Activated naive CD4-positive, alpha-beta T cell treated with anti-CD3 and anti-CD28 coated beads, Interleukin-2, amount 50 U/mL, for 72 hours (primary cell): ENCODE measurements around the gene CHPF2. TPM values are rescaled to one million over a fixed set of nuclear protein-coding genes. Genes with fewer than 3 reads are reported as not detected.

Experiments used
- ATAC-seq, 2 donors: fragments of 150-1000 bp; cut with Tn5 transposase; 2 replicates each; pipeline ENCODE4 v1.10.0; 2021; ENCODE audit warnings: mild to moderate bottlenecking in 2 of 2, moderate library complexity in 2 of 2
- DNase-seq, 2 donors: peaks; one replicate each; pipeline ENCODE4 v3.0.0; 2021 to 2022; ENCODE audit warnings: low spot score in 2 of 2
- H3K27ac Mint-ChIP-seq, 2 donors: one replicate each; pipeline ENCODE4 v1.8.0; 2022; ENCODE audit warnings: mild to moderate bottlenecking in 2 of 2, mixed read lengths in 2 of 2
- H3K36me3 Mint-ChIP-seq, 2 donors: one replicate each; pipeline ENCODE4 v1.8.0; 2022; ENCODE audit warnings: mixed read lengths in 2 of 2
- H3K9me3 Mint-ChIP-seq, 2 donors: one replicate each; pipeline ENCODE4 v1.8.0; 2022; ENCODE audit warnings: mixed read lengths in 2 of 2
- total RNA-seq, 2 donors: library from RNA; stranded (reverse); gene quantifications; one replicate each; pipeline ENCODE4 v1.2.3, GENCODE V29; 2022

Gene CHPF2
- total RNA-seq, 2 donors from 2014 or later, result 26.7 to 29.3 TPM

- ATAC-seq (no peak), DNase-seq (no peak)
- Mint-ChIP-seq H3K27ac (no peak overlapping the region), H3K36me3 (no peaks in the 10 kb centered on the region), H3K9me3 (no peaks in the 10 kb centered on the region)
These were observed 28.6 kb downstream of the CHPF2 start for GRCh38 chr7:151260883-151261282.

- ATAC-seq, result no peak
- no peak for DNase-seq
- Mint-ChIP-seq H3K36me3 (no peaks in the 10 kb centered on the region), H3K27ac (no peak overlapping the region), H3K9me3 (no peaks in the 10 kb centered on the region)
These were observed 29.2 kb downstream of the CHPF2 start for GRCh38 chr7:151261529-151261928.

GRCh38 chr7:151264615-151265014 lies 32.3 kb downstream of the CHPF2 start:
- Mint-ChIP-seq H3K9me3 (no peaks in the 10 kb centered on the region), H3K27ac (no peak overlapping the region), H3K36me3 (no peaks in the 10 kb centered on the region)
- ATAC-seq, result no peak
- DNase-seq, result no peak

- H3K36me3 Mint-ChIP-seq, result no peaks in the 10 kb centered on the region
- ATAC-seq, result no peak
- no peak for DNase-seq
- H3K27ac Mint-ChIP-seq, result no peak overlapping the region
- H3K9me3 Mint-ChIP-seq, result no peaks in the 10 kb centered on the region
These were observed 33.2 kb downstream of the CHPF2 start for GRCh38 chr7:151265351-151265931.

GRCh38 chr7:151269511-151269910 lies 37.2 kb downstream of the CHPF2 start:
- DNase-seq (no peak), ATAC-seq (no peak)
- H3K27ac Mint-ChIP-seq, result peak overlapping the region in 1 of 2 donors; percentile 10
- no peaks in the 10 kb centered on the region for H3K9me3 Mint-ChIP-seq
- no peaks in the 10 kb centered on the region for H3K36me3 Mint-ChIP-seq

GRCh38 chr7:151271699-151272355 lies 39.5 kb downstream of the CHPF2 start:
- H3K9me3 Mint-ChIP-seq, result no peaks in the 10 kb centered on the region
- DNase-seq (no peak), ATAC-seq (no peak)
- H3K27ac Mint-ChIP-seq, result no peak overlapping the region
- no peaks in the 10 kb centered on the region for H3K36me3 Mint-ChIP-seq

- ATAC-seq (no peak), DNase-seq (no peak)
- Mint-ChIP-seq H3K9me3 (no peaks in the 10 kb centered on the region), H3K36me3 (no peaks in the 10 kb centered on the region), H3K27ac (no peak overlapping the region)
These were observed 40.1 kb downstream of the CHPF2 start for GRCh38 chr7:151272405-151272804.

- ATAC-seq, result no peak
- DNase-seq, result no peak
- Mint-ChIP-seq H3K27ac (no peak overlapping the region), H3K36me3 (no peaks in the 10 kb centered on the region), H3K9me3 (no peaks in the 10 kb centered on the region)
These were observed 40.6 kb downstream of the CHPF2 start for GRCh38 chr7:151272877-151273276.

- no peak for ATAC-seq
- DNase-seq, result no peak
- no peak overlapping the region for H3K27ac Mint-ChIP-seq
- H3K36me3 Mint-ChIP-seq, result no peaks in the 10 kb centered on the region
- H3K9me3 Mint-ChIP-seq, result no peaks in the 10 kb centered on the region
These were observed 41.5 kb downstream of the CHPF2 start for GRCh38 chr7:151273651-151274390.

GRCh38 chr7:151274396-151274795 lies 42.1 kb downstream of the CHPF2 start:
- no peak for ATAC-seq
- no peak for DNase-seq
- Mint-ChIP-seq H3K36me3 (no peaks in the 10 kb centered on the region), H3K9me3 (no peaks in the 10 kb centered on the region), H3K27ac (no peak overlapping the region)

- no peaks in the 10 kb centered on the region for H3K36me3 Mint-ChIP-seq
- ATAC-seq (no peak), DNase-seq (no peak)
- H3K9me3 Mint-ChIP-seq, result no peaks in the 10 kb centered on the region
- peak overlapping the region; percentile 22 to 61 for H3K27ac Mint-ChIP-seq
These were observed 42.9 kb downstream of the CHPF2 start for GRCh38 chr7:151274936-151275812.

- H3K9me3 Mint-ChIP-seq, result no peaks in the 10 kb centered on the region
- peak overlapping the region in 1 of 2 donors; percentile 63 for H3K27ac Mint-ChIP-seq
- no peak for DNase-seq
- H3K36me3 Mint-ChIP-seq, result no peaks in the 10 kb centered on the region
- no peak for ATAC-seq
These were observed 43.7 kb downstream of the CHPF2 start for GRCh38 chr7:151275813-151276577.

GRCh38 chr7:151276666-151277590 lies 44.6 kb downstream of the CHPF2 start:
- ATAC-seq (peak; percentile 87 to 89), DNase-seq (peak in 1 of 2 donors; percentile 66)
- no peaks in the 10 kb centered on the region for H3K36me3 Mint-ChIP-seq
- no peaks in the 10 kb centered on the region for H3K9me3 Mint-ChIP-seq
- no peak overlapping the region for H3K27ac Mint-ChIP-seq

GRCh38 chr7:151277631-151278030 lies 45.3 kb downstream of the CHPF2 start:
- DNase-seq, result no peak
- ATAC-seq, result peak in 1 of 2 donors; percentile 8
- Mint-ChIP-seq H3K27ac (peak overlapping the region in 1 of 2 donors; percentile 69), H3K9me3 (no peaks in the 10 kb centered on the region), H3K36me3 (no peaks in the 10 kb centered on the region)

GRCh38 chr7:151278949-151279348 lies 46.7 kb downstream of the CHPF2 start:
- DNase-seq, result no peak
- no peak overlapping the region for H3K27ac Mint-ChIP-seq
- ATAC-seq, result no peak
- no peaks in the 10 kb centered on the region for H3K36me3 Mint-ChIP-seq
- H3K9me3 Mint-ChIP-seq, result no peaks in the 10 kb centered on the region
